Lower leg skin (tissue), 3 donors: ENCODE measurements around the gene SGCG.

Experiments used
- POLR2A ChIP-seq, 2 donors: fragments of 450-650 bp; IDR thresholded peaks; one replicate each; pipeline ENCODE4 v1.6.1; 2016 to 2017; ENCODE audit warnings: antibody characterized with exemption in 2 of 2, mild to moderate bottlenecking in 1 of 2, moderate library complexity in 1 of 2
- TF ChIP-seq, protein P1 (sequence below), 3 donors: fragments of 450-650 bp; IDR thresholded peaks; one replicate each; pipeline ENCODE4 v1.5.1; 2016; ENCODE audit warnings: antibody characterized with exemption in 3 of 3, mild to moderate bottlenecking in 3 of 3, moderate library complexity in 2 of 3

DNA sequence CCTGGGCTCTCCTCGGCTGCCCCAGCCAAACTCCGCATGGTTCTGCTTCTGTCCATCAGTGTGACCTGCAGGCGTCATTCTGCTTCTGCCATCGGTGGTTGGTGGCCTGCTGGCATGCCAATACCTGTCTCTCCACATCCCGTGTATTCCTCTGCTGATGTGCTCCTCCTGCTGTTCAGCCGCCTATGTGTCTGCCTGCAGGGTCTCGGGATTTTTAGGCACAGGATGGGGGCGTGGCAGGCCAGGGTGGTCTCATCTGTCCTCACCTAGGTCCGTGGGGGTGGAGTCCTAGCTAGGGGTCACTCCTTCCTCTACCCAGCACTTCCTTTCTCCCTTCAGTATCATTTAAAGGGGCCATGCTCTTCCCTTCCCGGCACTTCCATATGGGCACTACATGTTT lies 33.0 kb upstream of the SGCG start:
- TF ChIP-seq, protein P1, sequence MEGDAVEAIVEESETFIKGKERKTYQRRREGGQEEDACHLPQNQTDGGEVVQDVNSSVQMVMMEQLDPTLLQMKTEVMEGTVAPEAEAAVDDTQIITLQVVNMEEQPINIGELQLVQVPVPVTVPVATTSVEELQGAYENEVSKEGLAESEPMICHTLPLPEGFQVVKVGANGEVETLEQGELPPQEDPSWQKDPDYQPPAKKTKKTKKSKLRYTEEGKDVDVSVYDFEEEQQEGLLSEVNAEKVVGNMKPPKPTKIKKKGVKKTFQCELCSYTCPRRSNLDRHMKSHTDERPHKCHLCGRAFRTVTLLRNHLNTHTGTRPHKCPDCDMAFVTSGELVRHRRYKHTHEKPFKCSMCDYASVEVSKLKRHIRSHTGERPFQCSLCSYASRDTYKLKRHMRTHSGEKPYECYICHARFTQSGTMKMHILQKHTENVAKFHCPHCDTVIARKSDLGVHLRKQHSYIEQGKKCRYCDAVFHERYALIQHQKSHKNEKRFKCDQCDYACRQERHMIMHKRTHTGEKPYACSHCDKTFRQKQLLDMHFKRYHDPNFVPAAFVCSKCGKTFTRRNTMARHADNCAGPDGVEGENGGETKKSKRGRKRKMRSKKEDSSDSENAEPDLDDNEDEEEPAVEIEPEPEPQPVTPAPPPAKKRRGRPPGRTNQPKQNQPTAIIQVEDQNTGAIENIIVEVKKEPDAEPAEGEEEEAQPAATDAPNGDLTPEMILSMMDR (IDR thresholded peaks at IDR 0.05), result no peak
- TF ChIP-seq POLR2A (IDR thresholded peaks at IDR 0.05), result no peak
